COLO668 (cell line): Measurements from ENCODE around the gene DICER1.
"Not testable (repeated sequence)": the region's sequence is repeated elsewhere in the genome, so short reads cannot be mapped to it uniquely, and the experiment has no call there.

ENCODE experiments used
- DNase-seq: peaks from one replicate; lab custom pipeline; 2025; ENCODE audit not compliant: unreplicated experiment; lab: John Stamatoyannopoulos, UW

The DICER1 gene, protein sequence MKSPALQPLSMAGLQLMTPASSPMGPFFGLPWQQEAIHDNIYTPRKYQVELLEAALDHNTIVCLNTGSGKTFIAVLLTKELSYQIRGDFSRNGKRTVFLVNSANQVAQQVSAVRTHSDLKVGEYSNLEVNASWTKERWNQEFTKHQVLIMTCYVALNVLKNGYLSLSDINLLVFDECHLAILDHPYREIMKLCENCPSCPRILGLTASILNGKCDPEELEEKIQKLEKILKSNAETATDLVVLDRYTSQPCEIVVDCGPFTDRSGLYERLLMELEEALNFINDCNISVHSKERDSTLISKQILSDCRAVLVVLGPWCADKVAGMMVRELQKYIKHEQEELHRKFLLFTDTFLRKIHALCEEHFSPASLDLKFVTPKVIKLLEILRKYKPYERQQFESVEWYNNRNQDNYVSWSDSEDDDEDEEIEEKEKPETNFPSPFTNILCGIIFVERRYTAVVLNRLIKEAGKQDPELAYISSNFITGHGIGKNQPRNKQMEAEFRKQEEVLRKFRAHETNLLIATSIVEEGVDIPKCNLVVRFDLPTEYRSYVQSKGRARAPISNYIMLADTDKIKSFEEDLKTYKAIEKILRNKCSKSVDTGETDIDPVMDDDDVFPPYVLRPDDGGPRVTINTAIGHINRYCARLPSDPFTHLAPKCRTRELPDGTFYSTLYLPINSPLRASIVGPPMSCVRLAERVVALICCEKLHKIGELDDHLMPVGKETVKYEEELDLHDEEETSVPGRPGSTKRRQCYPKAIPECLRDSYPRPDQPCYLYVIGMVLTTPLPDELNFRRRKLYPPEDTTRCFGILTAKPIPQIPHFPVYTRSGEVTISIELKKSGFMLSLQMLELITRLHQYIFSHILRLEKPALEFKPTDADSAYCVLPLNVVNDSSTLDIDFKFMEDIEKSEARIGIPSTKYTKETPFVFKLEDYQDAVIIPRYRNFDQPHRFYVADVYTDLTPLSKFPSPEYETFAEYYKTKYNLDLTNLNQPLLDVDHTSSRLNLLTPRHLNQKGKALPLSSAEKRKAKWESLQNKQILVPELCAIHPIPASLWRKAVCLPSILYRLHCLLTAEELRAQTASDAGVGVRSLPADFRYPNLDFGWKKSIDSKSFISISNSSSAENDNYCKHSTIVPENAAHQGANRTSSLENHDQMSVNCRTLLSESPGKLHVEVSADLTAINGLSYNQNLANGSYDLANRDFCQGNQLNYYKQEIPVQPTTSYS (N-terminal part only)

DNA sequence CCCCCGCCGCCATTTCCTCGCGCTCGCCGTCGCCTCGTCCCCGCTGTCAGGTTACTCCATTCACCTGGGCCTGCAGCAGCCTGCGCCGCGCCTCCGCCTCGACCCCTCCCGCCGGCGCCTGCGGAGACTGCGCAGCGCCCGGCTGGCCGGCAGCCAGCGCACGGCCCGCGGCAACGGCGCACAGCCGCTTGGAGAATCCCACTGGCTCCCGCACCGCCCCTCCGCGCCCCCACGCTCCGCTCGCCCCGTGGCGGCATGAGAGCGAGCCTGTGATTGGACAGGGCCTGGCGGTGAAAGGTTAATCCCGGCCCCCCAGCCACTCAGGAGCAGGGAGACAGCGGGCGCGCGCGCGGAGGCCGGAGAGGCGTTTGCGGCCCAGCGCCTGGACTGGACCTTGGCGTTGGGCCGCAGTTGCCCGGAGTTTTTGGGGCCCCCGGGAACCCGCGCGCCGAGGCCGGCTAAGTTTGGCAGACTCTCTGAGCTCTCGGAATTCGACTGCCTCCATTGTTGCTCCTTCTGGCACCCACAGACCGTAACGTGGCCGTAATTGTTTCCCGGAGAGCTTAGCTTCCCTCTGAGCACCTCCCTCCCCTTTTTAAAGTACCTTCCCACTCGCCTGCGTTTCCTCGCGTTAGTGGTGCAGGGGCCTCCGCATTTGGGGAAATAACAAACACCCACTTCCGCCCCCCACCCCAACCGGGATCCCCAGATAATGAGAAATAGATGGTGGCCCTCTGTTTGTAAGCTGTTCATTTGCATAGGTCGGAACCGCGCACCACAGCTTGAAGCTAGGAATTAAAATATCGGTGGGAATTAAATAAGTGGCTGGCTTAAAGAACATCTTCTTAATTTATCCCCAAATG is at the start of gene DICER1:
Gene DICER1, minus strand, starts transcription at position 203 of the 863 bp plus-strand sequence. CDS start 24,071 bp downstream, outside the sequence.
- DNase-seq: peak; percentile 97

GRCh38 chr14:95206534-95206933 is 49.2 kb upstream of the DICER1 start:
- no peak for DNase-seq

GRCh38 chr14:95204705-95205104 is 47.4 kb upstream of the DICER1 start:
- no peak for DNase-seq

DNA sequence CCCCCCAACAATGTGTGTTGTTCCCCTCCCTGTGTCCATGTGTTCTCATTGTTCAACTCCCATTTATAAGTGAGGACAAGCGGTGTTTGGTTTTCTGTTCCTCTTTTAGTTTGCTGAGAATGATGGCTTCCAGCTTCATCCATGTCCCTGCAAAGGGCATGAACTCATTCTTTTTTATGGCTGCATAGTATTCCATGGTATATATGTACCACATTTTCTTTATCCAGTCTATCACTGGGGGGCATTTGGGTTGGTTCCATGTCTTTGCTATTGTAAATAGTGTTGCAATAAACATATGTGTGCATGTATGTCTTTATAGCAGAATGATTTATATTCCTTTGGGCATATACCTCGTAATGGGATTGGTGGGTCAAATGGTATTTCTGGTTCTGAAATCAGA is 44.4 kb upstream of the DICER1 start:
- DNase-seq: not testable (repeated sequence)

DNA sequence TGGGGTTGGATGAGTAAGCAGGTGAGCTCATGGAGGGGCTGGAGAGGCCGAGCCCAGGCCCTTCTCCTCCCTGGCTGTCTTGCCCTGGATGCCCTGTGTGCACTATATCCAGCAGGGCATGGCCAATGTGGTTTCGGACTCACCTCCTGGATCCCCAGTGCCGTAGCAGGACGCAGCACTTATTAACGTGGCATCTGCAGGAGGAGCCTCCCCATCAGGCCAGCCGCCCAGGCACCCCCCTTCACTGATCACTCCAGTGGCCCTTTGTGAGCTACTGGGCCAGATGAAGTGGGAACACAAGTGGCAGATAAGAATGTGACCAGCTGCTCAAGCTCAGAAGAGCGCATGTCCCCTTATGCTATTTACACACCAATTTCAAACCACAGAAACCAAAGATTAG is 43.1 kb upstream of the DICER1 start:
- peak; percentile 32 for DNase-seq

DNA sequence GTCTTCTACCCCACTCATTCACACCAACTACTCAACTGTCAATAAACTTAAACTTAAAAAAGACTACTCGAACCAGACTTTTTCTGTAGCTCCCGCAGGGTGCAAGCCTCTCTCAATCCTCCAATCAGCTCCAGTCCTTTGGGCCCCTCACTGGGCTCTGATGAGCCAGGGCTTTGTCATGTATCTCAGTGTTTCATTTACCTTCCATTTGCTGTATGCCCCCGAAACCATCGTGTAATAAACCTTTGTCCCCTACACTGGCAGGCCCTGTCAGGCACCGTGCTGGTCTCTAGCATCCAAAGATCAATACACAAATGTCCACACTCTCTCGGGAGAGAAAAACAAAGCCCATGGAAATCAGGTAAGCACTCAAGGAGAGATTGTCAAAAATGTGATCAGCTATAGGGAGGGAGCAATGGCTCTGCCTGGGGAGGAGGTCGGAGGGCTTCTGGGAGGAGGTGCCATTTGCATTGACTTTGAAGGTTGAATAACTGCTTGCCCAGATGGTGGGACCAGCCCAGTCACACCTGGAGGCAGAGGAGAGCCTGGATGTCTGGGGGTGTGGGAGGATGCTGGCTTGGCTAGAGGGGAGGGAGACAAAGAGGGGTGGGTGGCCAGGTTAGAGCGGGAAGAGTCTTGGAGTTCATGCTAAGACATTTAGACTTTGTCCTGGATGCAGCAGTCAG is 42.1 kb upstream of the DICER1 start:
- DNase-seq: no peak

DNA sequence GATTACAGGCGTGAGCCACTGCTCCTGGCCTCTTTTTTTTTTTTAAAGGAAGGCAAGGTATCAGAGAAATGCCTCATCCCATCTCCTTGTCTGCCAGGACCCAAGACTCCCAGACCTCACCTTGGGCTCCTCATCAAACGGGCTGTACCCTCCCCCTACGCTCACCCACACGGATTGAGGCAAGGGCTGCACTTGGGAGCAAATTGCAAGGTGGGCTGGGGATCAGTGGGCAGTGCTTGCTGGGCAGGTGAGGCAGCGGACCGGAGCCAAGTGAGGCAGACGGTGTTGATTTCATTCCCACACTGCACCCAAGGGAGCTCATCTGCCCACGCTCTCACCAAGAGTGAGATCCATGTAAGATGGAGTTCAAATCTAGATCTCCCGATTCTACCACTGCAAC is 41.0 kb upstream of the DICER1 start:
- DNase-seq: no peak

- DNase-seq: no peak
Measured at GRCh38 chr14:95197551-95197950, 40.2 kb upstream of the DICER1 start.

- no peak for DNase-seq
Measured at GRCh38 chr14:95196826-95197545, 39.7 kb upstream of the DICER1 start.

- DNase-seq: no peak
Measured at GRCh38 chr14:95196268-95196667, 38.9 kb upstream of the DICER1 start.

DNA sequence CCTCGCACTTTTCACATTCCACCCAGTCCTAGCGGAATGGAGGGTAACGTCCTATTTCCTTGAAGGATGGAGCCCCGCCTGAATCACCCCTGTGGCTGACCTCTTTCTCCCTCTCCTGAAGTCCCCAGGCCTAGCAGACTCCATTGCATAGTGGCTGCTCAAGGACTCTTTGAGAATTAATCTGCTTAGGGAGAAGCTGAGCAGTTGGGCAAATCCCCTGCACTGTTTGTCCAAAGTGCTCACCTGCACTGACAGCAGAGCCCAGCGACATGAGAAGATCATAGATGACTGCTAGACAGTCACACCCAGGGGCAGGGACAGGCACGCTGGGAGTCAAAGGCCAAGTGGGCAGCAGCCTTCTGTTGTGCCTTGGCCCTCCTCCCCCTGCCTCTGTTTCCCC is 37.7 kb upstream of the DICER1 start:
- DNase-seq: no peak

- no peak for DNase-seq
Measured at GRCh38 chr14:95193081-95193480, 35.8 kb upstream of the DICER1 start.

DNA sequence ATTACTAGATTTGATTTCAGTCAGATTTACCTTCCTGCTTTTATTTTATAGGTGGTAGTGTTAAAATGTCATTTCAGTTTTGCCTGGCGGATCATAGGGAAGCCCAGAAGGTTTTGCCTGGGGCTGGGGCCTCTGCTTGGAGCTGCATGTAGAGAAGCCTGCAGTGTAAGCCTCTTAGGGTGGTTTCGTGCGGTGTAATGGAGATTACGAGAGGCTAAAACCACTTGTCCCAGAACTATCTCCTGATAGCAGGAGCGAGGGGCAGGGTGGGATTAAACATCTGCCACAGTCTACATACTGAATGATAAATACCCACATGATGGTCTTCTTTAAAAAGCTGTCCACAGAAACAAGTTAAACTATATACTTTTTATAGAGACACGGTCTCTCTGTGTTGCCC is 35.0 kb upstream of the DICER1 start:
- no peak for DNase-seq

- DNase-seq: no peak
Measured at GRCh38 chr14:95191445-95192199, 34.3 kb upstream of the DICER1 start.

DNA sequence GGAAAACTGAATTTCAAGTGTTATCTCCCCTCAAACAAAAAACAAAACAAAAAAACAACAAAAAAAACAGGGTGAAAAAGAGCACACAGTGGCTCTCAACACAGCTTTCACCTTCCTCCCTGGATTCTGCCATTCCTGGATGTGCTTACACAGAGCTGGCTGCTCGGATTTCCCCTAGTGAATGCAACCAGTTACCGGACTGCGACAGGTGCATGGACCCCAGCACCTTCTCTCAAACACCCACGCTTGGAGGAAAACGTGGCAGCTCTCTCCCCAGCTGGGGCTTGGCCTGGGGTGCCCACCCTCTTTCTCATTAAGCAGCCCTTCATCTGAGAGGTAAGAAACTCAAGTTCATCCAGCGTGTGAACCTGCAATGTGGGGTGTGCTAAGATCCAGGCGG is 33.5 kb upstream of the DICER1 start:
- DNase-seq: no peak

DNA sequence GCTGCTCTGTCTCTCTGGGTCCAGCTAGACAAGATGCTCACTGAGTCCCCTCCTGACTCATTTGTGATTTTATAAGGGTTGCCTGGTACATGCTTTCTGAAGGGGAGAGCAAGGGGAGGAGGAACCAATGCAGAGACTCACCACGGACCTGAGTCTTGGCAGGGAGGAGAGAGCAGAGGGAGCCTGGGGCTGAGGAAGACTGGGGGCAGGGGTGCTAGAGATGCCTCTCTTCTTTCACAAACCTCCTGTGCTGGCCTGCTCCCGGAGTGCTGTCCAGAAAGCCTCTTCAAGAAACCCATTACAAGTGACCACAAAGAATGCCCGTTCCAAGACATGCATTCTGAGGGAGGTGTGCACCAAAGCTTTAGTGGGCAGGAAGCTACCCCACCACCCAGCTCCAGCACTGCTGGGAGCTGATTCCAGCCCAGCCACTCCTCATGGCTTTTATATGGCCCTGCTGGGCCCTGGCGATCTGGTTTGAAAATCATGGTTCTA is 33.1 kb upstream of the DICER1 start:
- no peak for DNase-seq

DNA sequence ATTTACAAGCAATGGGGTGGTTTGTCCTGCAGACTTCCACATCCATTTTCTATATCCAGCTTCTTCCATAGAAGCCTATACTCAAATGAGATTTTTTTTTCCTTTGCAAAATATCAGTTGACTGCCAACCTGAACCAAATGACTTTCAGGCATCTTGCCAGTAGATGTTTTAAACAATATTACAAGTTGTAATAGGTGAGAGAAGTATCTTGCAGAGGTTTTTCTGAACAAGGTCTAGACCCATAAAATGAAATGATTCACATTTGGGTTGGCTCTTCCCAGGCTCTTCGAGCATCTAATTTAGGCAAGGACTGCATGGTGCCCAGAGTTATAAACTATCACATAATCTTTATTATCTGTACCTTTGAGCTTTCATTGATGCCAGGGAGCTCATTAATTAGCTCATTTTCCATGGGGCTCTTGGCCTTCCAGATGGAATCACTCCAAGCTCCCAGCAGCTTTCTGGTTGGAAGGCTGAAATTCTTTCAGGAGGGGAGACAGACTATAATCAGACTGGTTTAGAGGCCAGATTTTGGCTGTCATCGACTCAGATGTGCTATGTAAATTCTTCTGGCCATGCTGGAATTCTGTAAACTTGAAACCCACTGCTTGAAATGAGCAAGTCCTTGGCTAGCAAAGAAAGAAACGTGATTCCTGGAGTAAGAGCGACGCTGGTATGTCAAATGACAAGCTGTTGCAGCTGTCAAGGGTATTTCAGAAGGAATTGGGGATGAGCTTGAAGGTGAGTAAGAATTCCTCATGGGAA is 32.2 kb upstream of the DICER1 start:
- no peak for DNase-seq

- no peak for DNase-seq
Measured at GRCh38 chr14:95188380-95188779, 31.1 kb upstream of the DICER1 start.
